Measurements from ENCODE around the gene SHLD1.
"Not testable (repeated sequence)": the region's sequence is repeated elsewhere in the genome, so short reads cannot be mapped to it uniquely, and the experiment has no call there.

The SHLD1 gene

GRCh38 chr20:5734602-5735001 is 15.6 kb upstream of the SHLD1 start:
- in situ Hi-C loops (cut with MboI; ENCODE audit: low sequenced_read_pairs): no loop called here

- in situ Hi-C loops (cut with MboI; ENCODE audit: low sequenced_read_pairs): no loop called here
Measured at GRCh38 chr20:5735845-5736510, 14.2 kb upstream of the SHLD1 start.

GRCh38 chr20:5737619-5737953 is 12.6 kb upstream of the SHLD1 start:
- in situ Hi-C loops (cut with MboI; ENCODE audit: low sequenced_read_pairs): no loop called here

GRCh38 chr20:5737966-5738365 is 12.2 kb upstream of the SHLD1 start:
- in situ Hi-C loops (cut with MboI; ENCODE audit: low sequenced_read_pairs): no loop called here

- in situ Hi-C loops (cut with MboI; ENCODE audit: low sequenced_read_pairs): not testable (repeated sequence)
Measured at GRCh38 chr20:5740643-5741042, 9.6 kb upstream of the SHLD1 start.

- in situ Hi-C loops (cut with MboI; ENCODE audit: low sequenced_read_pairs): no loop called here
Measured at GRCh38 chr20:5741089-5741488, 9.1 kb upstream of the SHLD1 start.

GRCh38 chr20:5742041-5742440 is 8.2 kb upstream of the SHLD1 start:
- in situ Hi-C loops (cut with MboI; ENCODE audit: low sequenced_read_pairs): no loop called here

- in situ Hi-C loops (cut with MboI; ENCODE audit: low sequenced_read_pairs): no loop called here
Measured at GRCh38 chr20:5745416-5746030, 4.7 kb upstream of the SHLD1 start.

- in situ Hi-C loops (cut with MboI; ENCODE audit: low sequenced_read_pairs): no loop called here
Measured at GRCh38 chr20:5746064-5746463, 4.1 kb upstream of the SHLD1 start.

- in situ Hi-C loops (cut with MboI; ENCODE audit: low sequenced_read_pairs): no loop called here
Measured at GRCh38 chr20:5748246-5748645, 2.0 kb upstream of the SHLD1 start.

- in situ Hi-C loops (cut with MboI; ENCODE audit: low sequenced_read_pairs): not testable (repeated sequence)
Measured at GRCh38 chr20:5749512-5749951, 669 bp upstream of the SHLD1 start.

- in situ Hi-C loops (cut with MboI; ENCODE audit: low sequenced_read_pairs): no loop called here
Measured at GRCh38 chr20:5751856-5752255, 1.7 kb downstream of the SHLD1 start.

GRCh38 chr20:5753814-5754213 is 3.6 kb downstream of the SHLD1 start:
- in situ Hi-C loops (cut with MboI; ENCODE audit: low sequenced_read_pairs): no loop called here

GRCh38 chr20:5757949-5758348 is 7.7 kb downstream of the SHLD1 start:
- in situ Hi-C loops (cut with MboI; ENCODE audit: low sequenced_read_pairs): no loop called here

- in situ Hi-C loops (cut with MboI; ENCODE audit: low sequenced_read_pairs): no loop called here
Measured at GRCh38 chr20:5766085-5766764, 16.0 kb downstream of the SHLD1 start.

- in situ Hi-C loops (cut with MboI; ENCODE audit: low sequenced_read_pairs): no loop called here
Measured at GRCh38 chr20:5767493-5768098, 17.4 kb downstream of the SHLD1 start.

- in situ Hi-C loops (cut with MboI; ENCODE audit: low sequenced_read_pairs): no loop called here
Measured at GRCh38 chr20:5770231-5770986, 20.2 kb downstream of the SHLD1 start.

GRCh38 chr20:5770987-5771318 is 20.8 kb downstream of the SHLD1 start:
- in situ Hi-C loops (cut with MboI; ENCODE audit: low sequenced_read_pairs): no loop called here

GRCh38 chr20:5772704-5773103 is 22.5 kb downstream of the SHLD1 start:
- in situ Hi-C loops (cut with MboI; ENCODE audit: low sequenced_read_pairs): no loop called here

GRCh38 chr20:5773589-5773988 is 23.4 kb downstream of the SHLD1 start:
- in situ Hi-C loops (cut with MboI; ENCODE audit: low sequenced_read_pairs): no loop called here

GRCh38 chr20:5776077-5776476 is 25.9 kb downstream of the SHLD1 start:
- in situ Hi-C loops (cut with MboI; ENCODE audit: low sequenced_read_pairs): no loop called here

Measured in HL-60/S4 treated with retinoic acid at 250 ng/mL for 4 days and 3 days (cell line).